HepG2 (cell line): ENCODE results near the gene ERFL. TPM values are rescaled to one million over a fixed set of nuclear protein-coding genes. Genes with fewer than 3 reads are reported as not detected.

Source experiments
- FOSL2 ChIP-seq: sonication (generic); formaldehyde crosslinking; IDR thresholded peaks from 2 replicates; pipeline ENCODE4 v1.4.0; 2020; ENCODE audit warnings: missing genetic modification reagents
- FOXM1 ChIP-seq: sonication (generic); formaldehyde crosslinking; IDR thresholded peaks from 2 replicates; pipeline ENCODE4 v1.5.0; 2020; ENCODE audit warnings: missing genetic modification reagents
- MBNL3 ChIP-seq: fragments of 250-450 bp; sonication (Bioruptor Pico); conservative IDR thresholded peaks from 2 replicates; pipeline ENCODE4 v1.8.0; 2022; ENCODE audit warnings: mild to moderate bottlenecking, inconsistent platforms
- NFIC ChIP-seq: IDR thresholded peaks from 2 replicates; pipeline ENCODE4 v1.6.1; 2012; ENCODE audit warnings: mild to moderate bottlenecking, low read length, inconsistent platforms
- NKX3-1 ChIP-seq: sonication (generic); formaldehyde crosslinking; IDR thresholded peaks from 2 replicates; pipeline ENCODE4 v1.5.0; 2020; ENCODE audit warnings: missing genetic modification reagents
- NR2F6 ChIP-seq, 2 experiments: IDR thresholded peaks; 2 replicates each; pipeline ENCODE4 v1.6.1; 2016; ENCODE audit warnings: antibody characterized with exemption in 1 of 2, mild to moderate bottlenecking in 1 of 2
- RAD21 ChIP-seq: fragments of 450-650 bp; formaldehyde crosslinking; IDR thresholded peaks from 2 replicates; pipeline ENCODE4 v1.5.0; 2020; ENCODE audit warnings: mild to moderate bottlenecking
- RFXAP ChIP-seq: sonication (generic); formaldehyde crosslinking; IDR thresholded peaks from 2 replicates; pipeline ENCODE4 v1.4.0; 2020; ENCODE audit warnings: missing genetic modification reagents, borderline replicate concordance
- SMC3 ChIP-seq: IDR thresholded peaks from 2 replicates; pipeline ENCODE4 v1.6.1; 2011; ENCODE audit warnings: low read length, improper control_type of control experiment
- SP4 ChIP-seq: sonication (generic); formaldehyde crosslinking; IDR thresholded peaks from 2 replicates; pipeline ENCODE4 v1.8.1; 2023; ENCODE audit warnings: mild to moderate bottlenecking, missing genetic modification reagents
- STAG1 ChIP-seq: sonication (generic); formaldehyde crosslinking; IDR thresholded peaks from 2 replicates; pipeline ENCODE4 v1.4.0; 2020; ENCODE audit warnings: missing genetic modification reagents
- TBL1XR1 ChIP-seq: fragments of 150-350 bp; IDR thresholded peaks from 2 replicates; pipeline ENCODE4 v1.6.1; 2014; ENCODE audit warnings: borderline replicate concordance, low read length; ENCODE audit not compliant: partially characterized antibody
- TSC22D2 ChIP-seq: sonication (generic); formaldehyde crosslinking; IDR thresholded peaks from 2 replicates; pipeline ENCODE4 v1.5.1; 2020; ENCODE audit warnings: missing genetic modification reagents, mild to moderate bottlenecking, borderline replicate concordance
- XRCC5 ChIP-seq: fragments of 200-400 bp; formaldehyde crosslinking; optimal IDR thresholded peaks from 2 replicates; pipeline ENCODE3; 2017; ENCODE audit warnings: mild to moderate bottlenecking, low read length
- ZFP82 ChIP-seq: sonication (generic); formaldehyde crosslinking; IDR thresholded peaks from 2 replicates; pipeline ENCODE4 v1.5.1; 2020; ENCODE audit warnings: mild to moderate bottlenecking, missing genetic modification reagents, borderline replicate concordance
- ZKSCAN5 ChIP-seq: sonication (generic); formaldehyde crosslinking; IDR thresholded peaks from 2 replicates; pipeline ENCODE4 v1.5.1; 2020; ENCODE audit warnings: mild to moderate bottlenecking, missing genetic modification reagents
- ZNF10 ChIP-seq: sonication (generic); formaldehyde crosslinking; IDR thresholded peaks from 2 replicates; pipeline ENCODE4 v1.4.0; 2020; ENCODE audit warnings: mild to moderate bottlenecking, low read depth, missing genetic modification reagents, borderline replicate concordance
- ZNF205 ChIP-seq: IDR thresholded peaks from 2 replicates; pipeline ENCODE4 v1.6.1; 2018; ENCODE audit warnings: missing biosample characterization, missing genetic modification reagents
- ZNF253 ChIP-seq: sonication (generic); formaldehyde crosslinking; IDR thresholded peaks from 2 replicates; pipeline ENCODE4 v1.8.0; 2022; ENCODE audit warnings: mild to moderate bottlenecking, missing genetic modification reagents, borderline replicate concordance
- ZNF263 ChIP-seq: sonication (generic); formaldehyde crosslinking; IDR thresholded peaks from 2 replicates; pipeline ENCODE4 v1.4.0; 2020; ENCODE audit warnings: missing genetic modification reagents
- ZNF761 ChIP-seq: sonication (generic); formaldehyde crosslinking; conservative IDR thresholded peaks from 2 replicates; pipeline ENCODE4 v1.4.0; 2020; ENCODE audit warnings: mild to moderate bottlenecking, missing genetic modification reagents
- ZNF839 ChIP-seq: sonication (generic); formaldehyde crosslinking; IDR thresholded peaks from 2 replicates; pipeline ENCODE4 v1.4.0; 2020; ENCODE audit warnings: missing genetic modification reagents, mild to moderate bottlenecking, borderline replicate concordance
- polyA plus RNA-seq, 8 experiments: library from polyadenylated mRNA; depleted of rRNA in 3 of 8; stranded (reverse) in 7 of 8; unstranded in 1 of 8; fragments of >200 nt; fragmentation: Illumina TruSeq in 4 of 8; extraction: Trizol in 4 of 8; gene quantifications; 2 replicates each; pipeline versions ENCODE4 v1.2.1 to v1.2.3, GENCODE V29; 2011 to 2016; ENCODE audit warnings: low read depth in 4 of 8, missing spikeins in 1 of 8, mixed read lengths in 1 of 8; ENCODE audit not compliant: insufficient read depth in 1 of 8
- total RNA-seq, 5 experiments: library from RNA; depleted of rRNA; stranded (reverse); fragments of >200 nt; fragmentation: Illumina TruSeq; extraction: Trizol; gene quantifications; 2 replicates each; pipeline ENCODE4 v1.2.3, GENCODE V29; 2016; ENCODE audit warnings: low read depth in 1 of 5
- TF ChIP-seq, protein P1 (sequence below): sonication (generic); formaldehyde crosslinking; IDR thresholded peaks from 2 replicates; pipeline ENCODE4 v1.8.0; 2022; ENCODE audit warnings: missing genetic modification reagents, mild to moderate bottlenecking, borderline replicate concordance
- TF ChIP-seq, protein P2 (sequence below): sonication (generic); formaldehyde crosslinking; IDR thresholded peaks from 2 replicates; pipeline ENCODE4 v1.4.0; 2020; ENCODE audit warnings: missing genetic modification reagents, borderline replicate concordance
- TF ChIP-seq, protein P3 (sequence below): sonication (generic); formaldehyde crosslinking; IDR thresholded peaks from 2 replicates; pipeline ENCODE4 v1.9.0; 2021; ENCODE audit warnings: missing genetic modification reagents, borderline replicate concordance

ERFL gene
- total and polyA plus RNA-seq, 2 of the 13 experiments (the other 11 are each of a cell fraction or from before 2014, with no cell fraction given): not detected

DNA sequence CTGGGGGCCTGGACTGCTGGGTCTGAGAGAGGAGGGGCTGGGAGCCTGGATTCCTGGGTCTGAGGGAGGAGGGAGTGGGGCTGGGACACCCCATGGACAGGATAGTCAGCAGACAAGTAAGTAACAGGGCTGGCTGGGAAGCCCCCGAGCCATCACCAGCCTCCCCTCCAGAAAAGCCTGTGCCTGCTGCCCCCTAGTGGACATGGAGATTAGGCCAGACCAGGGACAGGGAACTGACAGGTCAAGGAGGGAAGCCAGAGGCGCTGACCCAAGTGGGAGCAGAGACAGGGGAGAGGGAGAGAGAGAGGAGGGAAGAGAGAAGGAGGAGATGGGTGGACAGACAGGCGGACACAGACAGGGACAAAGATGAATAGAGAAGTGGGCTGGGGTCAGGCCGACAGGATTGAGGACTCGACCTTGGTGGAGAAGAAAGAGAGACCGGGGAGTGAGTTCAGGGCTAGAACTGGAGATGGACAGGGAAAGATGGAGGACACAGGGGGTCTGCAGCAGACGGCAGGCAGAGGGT is 6.7 kb upstream of the ERFL start (continued):
- TF ChIP-seq XRCC5: peak; percentile 43
- TF ChIP-seq ZNF253 (CRISPR knock-in tag): no peak
- peak; percentile 78 for TF ChIP-seq STAG1 (CRISPR knock-in tag)
- no peak for TF ChIP-seq ZNF263 (CRISPR knock-in tag)
- TF ChIP-seq FOXM1 (CRISPR knock-in tag): no peak
- no peak for TF ChIP-seq TBL1XR1
- TF ChIP-seq ZNF761 (CRISPR knock-in tag): no peak
- TF ChIP-seq ZFP82: no peak
- no peak for TF ChIP-seq MBNL3 (CRISPR knock-in tag)
- 0 out of 2 replicates have a peak, but pooled peaks have one; percentile 43 for TF ChIP-seq TSC22D2 (CRISPR knock-in tag)
- TF ChIP-seq NKX3-1 (CRISPR knock-in tag): no peak
- no peak for TF ChIP-seq ZKSCAN5 (CRISPR knock-in tag)
- TF ChIP-seq NFIC: no peak
- no peak for TF ChIP-seq ZNF205
- 0 out of 2 replicates have a peak, but pooled peaks have one; percentile 6 for TF ChIP-seq FOSL2 (CRISPR knock-in tag)
- TF ChIP-seq, protein P1, sequence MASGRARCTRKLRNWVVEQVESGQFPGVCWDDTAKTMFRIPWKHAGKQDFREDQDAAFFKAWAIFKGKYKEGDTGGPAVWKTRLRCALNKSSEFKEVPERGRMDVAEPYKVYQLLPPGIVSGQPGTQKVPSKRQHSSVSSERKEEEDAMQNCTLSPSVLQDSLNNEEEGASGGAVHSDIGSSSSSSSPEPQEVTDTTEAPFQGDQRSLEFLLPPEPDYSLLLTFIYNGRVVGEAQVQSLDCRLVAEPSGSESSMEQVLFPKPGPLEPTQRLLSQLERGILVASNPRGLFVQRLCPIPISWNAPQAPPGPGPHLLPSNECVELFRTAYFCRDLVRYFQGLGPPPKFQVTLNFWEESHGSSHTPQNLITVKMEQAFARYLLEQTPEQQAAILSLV (CRISPR knock-in tag): no peak
- TF ChIP-seq RAD21: peak; percentile 59
- TF ChIP-seq ZNF10 (CRISPR knock-in tag): no peak
- TF ChIP-seq, protein P2, sequence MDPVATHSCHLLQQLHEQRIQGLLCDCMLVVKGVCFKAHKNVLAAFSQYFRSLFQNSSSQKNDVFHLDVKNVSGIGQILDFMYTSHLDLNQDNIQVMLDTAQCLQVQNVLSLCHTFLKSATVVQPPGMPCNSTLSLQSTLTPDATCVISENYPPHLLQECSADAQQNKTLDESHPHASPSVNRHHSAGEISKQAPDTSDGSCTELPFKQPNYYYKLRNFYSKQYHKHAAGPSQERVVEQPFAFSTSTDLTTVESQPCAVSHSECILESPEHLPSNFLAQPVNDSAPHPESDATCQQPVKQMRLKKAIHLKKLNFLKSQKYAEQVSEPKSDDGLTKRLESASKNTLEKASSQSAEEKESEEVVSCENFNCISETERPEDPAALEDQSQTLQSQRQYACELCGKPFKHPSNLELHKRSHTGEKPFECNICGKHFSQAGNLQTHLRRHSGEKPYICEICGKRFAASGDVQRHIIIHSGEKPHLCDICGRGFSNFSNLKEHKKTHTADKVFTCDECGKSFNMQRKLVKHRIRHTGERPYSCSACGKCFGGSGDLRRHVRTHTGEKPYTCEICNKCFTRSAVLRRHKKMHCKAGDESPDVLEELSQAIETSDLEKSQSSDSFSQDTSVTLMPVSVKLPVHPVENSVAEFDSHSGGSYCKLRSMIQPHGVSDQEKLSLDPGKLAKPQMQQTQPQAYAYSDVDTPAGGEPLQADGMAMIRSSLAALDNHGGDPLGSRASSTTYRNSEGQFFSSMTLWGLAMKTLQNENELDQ (CRISPR knock-in tag): no peak
- TF ChIP-seq, protein P3, sequence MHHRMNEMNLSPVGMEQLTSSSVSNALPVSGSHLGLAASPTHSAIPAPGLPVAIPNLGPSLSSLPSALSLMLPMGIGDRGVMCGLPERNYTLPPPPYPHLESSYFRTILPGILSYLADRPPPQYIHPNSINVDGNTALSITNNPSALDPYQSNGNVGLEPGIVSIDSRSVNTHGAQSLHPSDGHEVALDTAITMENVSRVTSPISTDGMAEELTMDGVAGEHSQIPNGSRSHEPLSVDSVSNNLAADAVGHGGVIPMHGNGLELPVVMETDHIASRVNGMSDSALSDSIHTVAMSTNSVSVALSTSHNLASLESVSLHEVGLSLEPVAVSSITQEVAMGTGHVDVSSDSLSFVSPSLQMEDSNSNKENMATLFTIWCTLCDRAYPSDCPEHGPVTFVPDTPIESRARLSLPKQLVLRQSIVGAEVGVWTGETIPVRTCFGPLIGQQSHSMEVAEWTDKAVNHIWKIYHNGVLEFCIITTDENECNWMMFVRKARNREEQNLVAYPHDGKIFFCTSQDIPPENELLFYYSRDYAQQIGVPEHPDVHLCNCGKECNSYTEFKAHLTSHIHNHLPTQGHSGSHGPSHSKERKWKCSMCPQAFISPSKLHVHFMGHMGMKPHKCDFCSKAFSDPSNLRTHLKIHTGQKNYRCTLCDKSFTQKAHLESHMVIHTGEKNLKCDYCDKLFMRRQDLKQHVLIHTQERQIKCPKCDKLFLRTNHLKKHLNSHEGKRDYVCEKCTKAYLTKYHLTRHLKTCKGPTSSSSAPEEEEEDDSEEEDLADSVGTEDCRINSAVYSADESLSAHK (CRISPR knock-in tag): no peak
- TF ChIP-seq RFXAP (CRISPR knock-in tag): no peak
- TF ChIP-seq SP4: peak; percentile 41; the same call in 1 of the 2 replicates
- TF ChIP-seq SMC3: peak; percentile 53
- TF ChIP-seq NR2F6 (IDR thresholded peaks at IDR 0.05): no peak
- TF ChIP-seq NR2F6 (CRISPR knock-in tag; IDR thresholded peaks at IDR 0.05): peak; percentile 36; the same call in 1 of the 2 replicates
- TF ChIP-seq ZNF839: no peak
